MCF 10A (cell line): Measurements from ENCODE around the gene KISS1. TPM values are rescaled to one million over a fixed set of nuclear protein-coding genes. Genes with fewer than 3 reads are reported as not detected.
A peak's percentile ranks its signal among the peaks of the same experiment; 100 is the strongest.

Experiments used
- BruUV-seq: library from RNA; stranded (reverse); fragments of 400-500 nt; replicated peaks from 2 replicates; lab custom pipeline; 2021; lab: Mats Ljungman, UMichigan
- CTCF ChIA-PET: fragments of 300-600 bp; sonication (Branson Sonifier 250); formaldehyde crosslinking; extraction: SDS; loops from one replicate; lab custom pipeline; 2021; ENCODE audit warnings: antibody characterized with exemption, inconsistent platforms; lab: Yijun Ruan, JAX
- POLR2A ChIA-PET: fragments of 300-600, 350-650 bp; sonication (Branson Sonifier 250); formaldehyde crosslinking; extraction: SDS; loops from one replicate; lab custom pipeline; 2020; ENCODE audit warnings: antibody characterized with exemption, inconsistent platforms; lab: Yijun Ruan, JAX
- DNase-seq: peaks from one replicate; pipeline ENCODE4 v3.0.0-alpha.2; 2018; ENCODE audit not compliant: unreplicated experiment
- H3K27ac Mint-ChIP-seq: one replicate; pipeline ENCODE4 v1.8.0; 2022; ENCODE audit warnings: mild to moderate bottlenecking, low read depth, mixed read lengths; ENCODE audit not compliant: unreplicated experiment
- H3K27me3 Mint-ChIP-seq: one replicate; pipeline ENCODE4 v1.8.0; 2022; ENCODE audit warnings: mixed read lengths; ENCODE audit not compliant: insufficient read depth, unreplicated experiment
- H3K36me3 Mint-ChIP-seq: one replicate; pipeline ENCODE4 v1.8.0; 2022; ENCODE audit warnings: mild to moderate bottlenecking, moderate library complexity, mixed read lengths; ENCODE audit not compliant: insufficient read depth, unreplicated experiment
- H3K4me1 Mint-ChIP-seq: one replicate; pipeline ENCODE4 v1.8.0; 2022; ENCODE audit warnings: mixed read lengths; ENCODE audit not compliant: insufficient read depth, unreplicated experiment
- H3K4me3 Mint-ChIP-seq: one replicate; pipeline ENCODE4 v1.8.0; 2022; ENCODE audit warnings: mild to moderate bottlenecking, moderate library complexity, mixed read lengths; ENCODE audit not compliant: unreplicated experiment
- H3K9me3 Mint-ChIP-seq: one replicate; pipeline ENCODE4 v1.8.0; 2022; ENCODE audit warnings: mixed read lengths; ENCODE audit not compliant: unreplicated experiment
- CTCF ChIP-seq: fragments of 200-600 bp; IDR thresholded peaks from one replicate; pipeline ENCODE4 v1.8.0; 2022; ENCODE audit warnings: antibody characterized with exemption, mild to moderate bottlenecking; ENCODE audit not compliant: unreplicated experiment
- intact Hi-C: fragments of 100-400 bp; cut with micrococcal nuclease; formaldehyde crosslinking; loops from 2 replicates; pipeline ENCODE4 v1.14.1; 2022
- total RNA-seq: library from RNA; stranded (reverse); gene quantifications from 2 replicates; pipeline ENCODE4 v1.2.3, GENCODE V29; 2022

Gene KISS1
- total RNA-seq, 1 experiment from 2014 or later: not detected

- no peaks in the 10 kb centered on the region for H3K9me3 Mint-ChIP-seq
- no peak within 1 kb of the TSS for H3K4me3 Mint-ChIP-seq
- no peak within 1 kb of the TSS for H3K27ac Mint-ChIP-seq
- POLR2A ChIA-PET: interaction anchor here (0.9 to 1.7 kb wide), 5 partner anchors 9 to 304 kb away, joined by 3 to 7 read pairs (median 4); partner anchors contain the start of gene SNRPE
- no peak for DNase-seq
- H3K4me1 Mint-ChIP-seq: peaks cover 6% of the 10 kb centered on the region
- intact Hi-C loops: no loop called here
- no peaks in the 10 kb centered on the region for H3K27me3 Mint-ChIP-seq
- CTCF ChIA-PET: interaction anchor here (0.6 to 18.9 kb wide), 9 partner anchors 9 to 232 kb away, joined by 3 to 505 read pairs (median 30); partner anchors contain the start of gene PLEKHA6
- no peaks in the 10 kb centered on the region for H3K36me3 Mint-ChIP-seq
- BruUV-seq: no TSS peak
- TF ChIP-seq CTCF: no peak
These were observed 30.1 kb downstream of the KISS1 start, which contains the start of gene REN for GRCh38 chr1:204166219-204166618. Gene REN (minus strand): TSS chr1:204166337. CDS start chr1:204166293, 44 bp downstream.

GRCh38 chr1:204162494-204163074, 33.7 kb downstream of the KISS1 start:
- POLR2A ChIA-PET: interaction anchor here (0.6 to 2.5 kb wide), 15 partner anchors 10 to 1436 kb away, joined by 3 to 12 read pairs (median 3); partner anchors contain the start of genes PIK3C2B and SNRPE
- no TSS peak for BruUV-seq
- intact Hi-C loops: loop anchor here (1.0 to 5.0 kb wide), 8 partner anchors 33 to 340 kb away; partner anchors contain the start of gene SNRPE
- Mint-ChIP-seq H3K27me3 (no peaks in the 10 kb centered on the region), H3K4me3 (no peak overlapping the region), H3K36me3 (no peaks in the 10 kb centered on the region), H3K9me3 (no peaks in the 10 kb centered on the region), H3K27ac (no peak overlapping the region), H3K4me1 (peaks cover 6% of the 10 kb centered on the region)
- peak; percentile 100 for TF ChIP-seq CTCF
- CTCF ChIA-PET: interaction anchor here (0.5 to 18.9 kb wide), 92 partner anchors 10 to 921 kb away, joined by 3 to 505 read pairs (median 4); partner anchors contain the start of genes ETNK2, GOLT1A, PIK3C2B and PLEKHA6
- peak; percentile 95 for DNase-seq

GRCh38 chr1:204161609-204162493, 34.4 kb downstream of the KISS1 start:
- no TSS peak for BruUV-seq
- Mint-ChIP-seq H3K36me3 (no peaks in the 10 kb centered on the region), H3K27ac (no peak overlapping the region), H3K4me3 (no peak overlapping the region), H3K4me1 (peaks cover 6% of the 10 kb centered on the region), H3K27me3 (no peaks in the 10 kb centered on the region), H3K9me3 (no peaks in the 10 kb centered on the region)
- no peak for TF ChIP-seq CTCF
- no peak for DNase-seq
- intact Hi-C loops: loop anchor here (1.0 to 5.0 kb wide), 8 partner anchors 33 to 341 kb away; partner anchors contain the start of gene SNRPE
- ChIA-PET POLR2A (interaction anchor here (0.5 to 2.5 kb wide), 16 partner anchors 11 to 1437 kb away, joined by 3 to 12 read pairs (median 3); partner anchors contain the start of genes PIK3C2B and SNRPE), CTCF (interaction anchor here (0.5 to 18.9 kb wide), 74 partner anchors 9 to 1556 kb away, joined by 3 to 505 read pairs (median 5); partner anchors contain the start of genes ETNK2, GOLT1A, PIK3C2B and PLEKHA6)
